ENCODE measurements around the gene TNFRSF4.
"Not testable (repeated sequence)": the region's sequence is repeated elsewhere in the genome, so short reads cannot be mapped to it uniquely, and the experiment has no call there.

- TF ChIP-seq CTCF (IDR thresholded peaks at IDR 0.05; ENCODE audit: borderline replicate concordance, extremely low read depth, low read length, poor library complexity, severe bottlenecking); EZH2 (IDR thresholded peaks at IDR 0.05; ENCODE audit: borderline replicate concordance, low read depth, low read length, severe bottlenecking): not testable (repeated sequence)
Observed at GRCh38 chr1:1195726-1196125, 18.2 kb downstream of the TNFRSF4 start.

Data from DND-41 (cell line).